Measurements from ENCODE around the gene WDR53.
"Not testable (repeated sequence)": the region's sequence is repeated elsewhere in the genome, so short reads cannot be mapped to it uniquely, and the experiment has no call there.

The WDR53 gene

DNA sequence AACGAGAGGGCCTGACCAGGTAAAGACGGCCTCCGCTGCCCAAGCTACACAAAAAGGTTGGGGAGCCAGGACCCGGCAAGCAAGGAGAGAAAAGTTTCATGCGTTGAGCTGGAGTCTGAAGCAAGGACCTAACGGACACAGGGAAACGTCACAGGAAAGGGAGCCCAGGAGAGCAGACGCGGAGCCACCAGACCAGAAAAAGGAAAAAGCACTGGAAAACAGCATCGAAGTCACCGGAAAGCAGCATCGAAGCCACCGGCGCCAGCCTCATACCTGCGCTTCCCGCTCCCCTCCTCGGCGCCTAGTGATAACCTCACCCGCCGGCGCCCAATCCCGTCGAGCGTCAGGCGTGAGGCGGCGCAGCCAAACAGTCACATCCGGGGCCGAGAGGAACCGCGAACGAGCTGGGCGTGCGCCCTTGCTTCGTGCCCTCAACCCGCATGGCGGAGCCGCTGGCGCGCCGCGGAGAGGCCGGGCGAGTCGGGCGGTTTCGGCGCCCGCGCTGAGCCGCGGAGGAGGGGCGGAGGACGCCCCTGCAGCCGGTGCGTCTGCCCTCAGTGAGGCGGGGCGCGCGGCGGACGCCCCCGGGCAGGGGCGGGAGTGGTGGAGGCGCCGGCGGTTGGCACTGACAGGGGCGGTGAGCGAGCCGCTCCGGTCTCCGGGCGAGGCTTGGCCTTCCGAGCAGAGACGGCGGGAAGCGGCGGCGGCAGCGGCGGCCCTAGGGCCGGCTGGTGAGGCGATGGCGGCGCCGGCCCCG, at the start of gene WDR53, which contains the start of gene FBXO45:
Gene WDR53, minus strand, starts transcription at position 309 of the 757 bp plus-strand sequence. CDS start 7,079 bp downstream, outside the sequence.
Gene FBXO45, plus strand, starts transcription at position 415 of the 757 bp plus-strand sequence. Its CDS starts 325 bp downstream, at position 740.
- DNase-seq: peak; percentile 96

DNA sequence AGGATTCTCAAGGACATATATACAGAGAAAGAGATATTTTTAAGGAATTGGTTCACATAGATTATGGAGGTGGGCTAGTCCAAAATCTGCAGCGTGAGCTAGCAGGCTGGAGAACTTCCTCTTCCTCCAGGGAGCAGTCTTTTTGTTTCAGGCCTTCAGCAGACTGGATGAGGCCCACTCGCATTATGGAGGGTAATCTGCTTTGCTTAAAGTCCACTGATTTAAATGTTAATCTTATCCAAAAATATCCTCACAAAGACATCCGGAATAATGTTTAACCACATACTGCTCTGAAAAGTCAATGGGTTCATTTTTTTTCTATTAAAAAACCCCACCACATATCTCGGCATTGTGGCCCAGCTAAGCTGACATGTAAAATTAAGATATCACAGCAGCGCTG, 48.9 kb upstream of the WDR53 start:
- DNase-seq: no peak

DNA sequence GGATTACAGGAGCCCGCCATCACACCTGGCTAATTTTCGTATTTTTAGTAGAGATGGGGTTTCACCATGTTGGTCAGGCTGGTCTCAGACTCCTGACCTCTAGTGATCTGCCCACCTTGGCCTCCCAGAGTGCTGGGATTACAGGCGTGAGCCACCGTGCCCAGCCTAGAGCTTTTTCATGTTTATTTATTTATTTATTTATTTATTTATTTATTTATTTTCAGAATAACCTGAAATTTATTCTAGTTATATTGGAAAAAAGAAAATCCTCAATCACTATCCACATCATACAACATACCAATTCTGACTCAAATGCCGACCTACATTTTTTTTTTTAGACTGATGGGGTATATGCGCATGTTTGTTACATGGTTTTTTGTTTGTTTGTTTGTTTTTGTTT, 46.9 kb upstream of the WDR53 start:
- DNase-seq: not testable (repeated sequence)

DNA sequence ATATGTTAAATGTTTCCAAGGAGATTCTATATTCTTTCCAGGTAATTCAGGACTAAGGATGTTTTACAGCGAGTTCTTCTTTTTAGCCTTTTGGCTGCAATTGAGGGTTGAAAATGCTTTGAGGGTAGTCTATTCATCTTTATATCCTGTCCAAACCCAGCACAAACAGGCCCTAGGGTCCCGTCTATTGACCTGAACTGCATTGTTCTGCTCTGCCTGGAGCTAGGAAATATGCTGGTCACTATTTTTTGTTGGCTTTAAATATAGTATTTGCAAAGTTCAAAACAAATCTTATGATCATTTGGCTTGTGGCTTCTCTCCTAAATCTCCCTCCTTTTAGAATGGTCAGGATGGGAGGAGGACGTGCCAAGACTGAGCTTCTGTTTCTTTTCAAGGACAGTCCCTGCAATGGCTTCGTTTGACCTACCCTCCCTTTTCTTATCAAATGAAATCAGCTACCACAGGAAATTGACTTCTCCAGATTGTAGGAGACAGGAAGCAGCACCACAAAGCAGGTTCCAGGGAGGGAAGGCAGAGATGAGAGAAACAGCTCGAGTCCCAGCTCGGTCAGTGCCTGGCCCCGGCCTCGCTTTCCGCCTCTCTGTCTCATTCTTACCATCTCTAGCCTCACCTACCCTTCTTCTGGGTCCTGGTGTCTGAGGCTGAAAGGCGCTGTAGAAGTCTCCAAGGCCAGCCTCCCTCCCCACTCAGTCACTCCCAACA, 43.6 kb upstream of the WDR53 start:
- DNase-seq: no peak

DNA sequence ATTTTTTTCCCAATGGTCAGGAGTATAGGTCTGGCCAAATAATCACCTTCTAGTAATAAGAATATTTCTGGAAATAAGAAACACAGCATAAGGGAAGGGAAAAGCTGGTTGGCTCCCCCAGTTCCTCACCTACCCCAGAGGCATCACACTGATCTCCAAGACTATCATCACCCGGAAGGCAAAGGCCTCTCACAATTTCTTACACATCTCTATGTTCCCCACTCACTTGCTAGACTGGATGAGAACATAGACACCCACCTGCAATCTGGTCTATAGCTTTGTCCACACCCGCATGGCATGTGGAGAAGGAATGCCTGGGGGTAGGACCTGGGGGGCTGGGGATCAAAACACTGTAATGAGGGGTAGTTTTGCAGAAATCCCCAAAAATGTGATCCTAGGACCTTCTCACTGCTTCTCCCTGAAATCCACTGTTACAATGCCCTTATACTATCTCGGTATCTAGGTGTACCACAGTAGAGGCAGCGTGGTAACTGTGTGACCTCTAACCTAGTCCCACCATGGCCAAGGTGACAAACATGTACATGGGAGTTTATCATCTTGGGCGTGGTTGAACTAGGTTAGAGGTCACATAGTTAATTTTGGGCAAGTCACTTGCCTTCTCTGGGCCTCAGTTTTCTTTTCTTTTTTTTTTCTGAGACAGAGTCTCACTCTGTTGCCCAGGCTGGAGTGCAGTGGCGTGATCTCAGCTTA, 41.6 kb upstream of the WDR53 start:
- no peak for DNase-seq

DNA sequence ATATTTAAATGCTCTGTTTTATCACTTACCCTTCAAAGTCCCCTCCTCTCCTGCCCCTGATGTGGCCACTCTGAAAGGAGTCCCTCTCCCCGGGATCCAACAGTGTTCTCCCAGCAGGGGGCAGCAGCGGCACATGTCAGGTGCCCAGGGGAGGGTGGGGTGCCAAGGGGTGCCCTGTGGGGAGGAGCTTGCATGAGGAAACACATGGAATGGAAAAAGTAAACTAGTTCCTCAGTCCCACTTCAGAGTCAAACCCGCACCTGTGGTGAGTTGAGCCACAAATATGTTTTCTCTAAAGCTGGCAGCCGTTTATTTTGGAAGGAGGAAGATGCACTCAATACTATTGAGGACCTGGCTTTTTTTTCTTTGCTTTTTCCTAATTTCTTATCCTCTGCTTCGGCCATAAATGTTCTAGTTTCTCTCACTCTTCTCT, 41.0 kb upstream of the WDR53 start:
- peak; percentile 83 for DNase-seq

DNA sequence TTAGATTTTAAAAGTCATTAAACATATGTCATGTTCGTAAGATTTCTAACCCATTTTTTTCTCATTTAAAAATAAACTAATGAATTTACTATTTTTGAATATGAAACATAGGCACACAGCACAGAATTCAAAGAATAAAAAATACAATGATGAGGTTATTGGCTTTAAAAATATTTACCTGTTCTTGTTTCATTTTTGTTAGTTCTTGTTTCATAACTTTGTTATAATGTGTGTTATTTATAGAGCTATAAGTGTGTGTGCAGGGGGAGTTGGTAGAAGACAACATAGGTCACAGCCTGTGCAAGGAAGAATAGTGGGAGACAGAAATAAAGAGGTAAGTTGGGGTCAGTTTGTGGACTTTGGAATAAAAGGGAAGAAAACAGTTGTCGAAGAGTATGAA, 40.3 kb upstream of the WDR53 start:
- DNase-seq: no peak

DNA sequence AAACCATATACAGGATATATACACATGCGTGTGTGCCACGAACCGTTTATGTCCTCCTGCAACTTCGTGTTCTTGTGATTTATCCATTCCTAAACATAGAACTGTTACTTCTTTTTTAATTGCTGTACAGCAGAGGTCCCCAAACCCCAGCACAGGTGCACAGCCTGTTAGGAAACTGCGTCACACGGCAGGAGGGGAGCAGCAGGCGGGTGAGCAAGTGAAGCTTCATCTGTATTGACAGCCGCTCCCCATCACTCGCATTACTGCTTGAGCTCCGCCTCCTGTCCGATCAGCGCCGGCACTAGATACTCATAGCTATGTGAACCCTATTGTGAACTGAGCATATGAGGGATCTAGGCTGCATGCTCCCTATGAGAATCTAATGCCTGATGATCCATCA, 36.2 kb upstream of the WDR53 start:
- DNase-seq: no peak

DNA sequence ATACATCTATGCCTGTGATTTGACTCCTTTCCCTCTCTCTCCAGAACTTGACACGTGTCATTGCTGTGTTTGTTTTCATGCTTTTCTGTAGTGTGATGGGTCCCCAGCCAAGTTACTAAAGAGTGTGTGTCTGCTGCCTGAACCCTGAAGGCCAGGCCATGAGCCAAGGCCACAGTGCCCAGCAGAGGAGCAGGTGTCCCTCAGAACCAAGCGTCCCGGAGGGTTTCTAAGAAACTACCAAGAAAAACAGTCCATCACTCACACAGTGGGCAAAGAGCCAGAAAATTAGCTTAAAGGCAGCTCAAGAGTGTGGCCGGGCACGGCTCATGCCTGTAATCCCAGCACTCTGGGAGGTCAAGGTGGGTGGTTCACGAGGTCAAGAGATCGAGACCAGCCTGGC, 35.3 kb upstream of the WDR53 start:
- DNase-seq: no peak

DNA sequence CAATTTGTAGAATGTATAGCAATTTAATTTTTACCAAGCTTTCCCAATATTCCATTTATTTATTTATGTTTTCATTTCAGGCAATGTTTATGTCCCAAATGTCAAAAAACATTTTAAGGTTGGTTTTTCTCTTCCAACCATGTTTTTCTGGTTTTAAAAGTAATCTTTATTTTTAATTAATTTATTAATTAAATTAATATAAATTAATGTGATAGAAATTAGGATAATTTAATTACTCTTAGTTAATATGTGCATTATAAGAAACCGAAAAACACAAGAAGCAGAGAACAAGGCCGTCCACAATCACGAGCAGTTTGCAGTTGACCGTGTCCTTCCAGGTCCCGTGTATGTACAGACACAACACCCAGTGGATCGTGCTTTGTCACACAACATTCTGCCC, 34.3 kb upstream of the WDR53 start:
- DNase-seq: no peak

DNA sequence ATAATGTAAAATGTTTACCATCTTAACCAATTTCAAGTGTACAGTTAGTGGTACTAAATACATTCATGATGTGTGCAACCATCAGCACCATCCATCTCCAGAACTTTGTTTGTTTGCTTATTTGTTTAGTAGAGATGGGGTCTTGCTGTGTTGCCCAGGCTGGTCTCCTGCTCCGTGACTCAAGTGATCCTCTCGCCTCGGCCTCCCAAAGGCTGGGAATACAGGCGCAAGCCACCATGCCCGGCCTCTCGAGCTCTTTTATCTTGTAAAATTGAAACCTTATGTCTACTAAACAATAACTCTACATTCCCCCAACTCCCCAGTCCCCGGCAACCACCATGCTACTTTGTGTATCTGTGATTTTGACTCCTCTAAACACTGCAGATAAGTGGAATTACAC, 32.0 kb upstream of the WDR53 start:
- DNase-seq: no peak

DNA sequence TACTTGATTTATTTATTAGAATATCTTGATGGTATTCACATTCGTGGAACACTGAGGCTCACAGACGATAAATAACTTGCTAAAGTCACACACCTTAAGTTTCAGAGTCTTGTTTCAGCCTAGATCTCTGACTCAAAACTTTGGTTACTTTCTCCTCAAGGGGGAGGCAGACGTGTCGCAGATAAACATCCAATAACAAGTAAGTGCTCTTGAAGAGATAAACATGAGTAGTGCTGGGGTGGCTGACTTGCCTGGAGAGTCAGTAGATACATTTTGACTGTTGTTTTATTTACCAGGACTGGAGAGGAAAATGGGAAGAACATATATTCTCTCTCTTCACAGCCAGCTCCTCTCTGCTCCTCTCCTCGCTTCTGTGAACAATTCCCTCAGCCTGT, 31.4 kb upstream of the WDR53 start:
- no peak for DNase-seq

DNA sequence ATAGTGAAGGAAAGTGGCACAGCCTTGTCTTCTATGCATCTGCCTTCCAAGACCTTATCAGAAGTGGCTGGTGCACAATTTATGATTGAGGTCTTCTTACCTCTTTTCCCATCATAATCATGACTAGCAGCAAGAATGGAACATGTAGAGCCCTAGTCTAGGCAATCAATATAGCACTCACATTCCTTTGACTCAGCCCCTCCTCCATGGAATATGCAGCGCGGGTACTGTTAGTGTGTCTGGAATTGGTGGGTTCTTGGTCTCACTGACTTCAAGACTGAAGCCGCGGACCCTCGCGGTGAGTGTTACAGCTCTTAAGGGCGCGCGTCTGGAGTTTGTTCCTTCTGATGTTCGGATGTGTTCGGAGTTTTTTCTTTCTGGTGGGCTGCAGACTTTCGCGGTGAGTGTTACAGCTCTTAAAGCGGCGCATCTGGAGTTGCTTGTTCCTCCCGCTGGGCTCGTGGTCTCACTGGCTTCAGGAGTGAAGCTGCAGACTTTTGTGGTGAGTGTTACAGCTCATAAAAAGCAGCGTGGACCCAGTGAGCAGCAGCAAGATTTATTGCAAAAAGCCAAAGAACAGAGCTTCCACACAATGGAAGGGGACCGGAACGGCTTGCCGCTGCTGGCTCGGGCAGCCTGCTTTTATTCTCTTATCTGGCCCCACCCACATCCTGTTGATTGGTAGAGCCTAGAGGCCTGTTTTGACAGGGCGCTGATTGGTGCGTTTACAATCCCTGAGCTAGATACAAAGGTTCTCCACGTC, 29.8 kb upstream of the WDR53 start:
- DNase-seq: peak; percentile 21

DNA sequence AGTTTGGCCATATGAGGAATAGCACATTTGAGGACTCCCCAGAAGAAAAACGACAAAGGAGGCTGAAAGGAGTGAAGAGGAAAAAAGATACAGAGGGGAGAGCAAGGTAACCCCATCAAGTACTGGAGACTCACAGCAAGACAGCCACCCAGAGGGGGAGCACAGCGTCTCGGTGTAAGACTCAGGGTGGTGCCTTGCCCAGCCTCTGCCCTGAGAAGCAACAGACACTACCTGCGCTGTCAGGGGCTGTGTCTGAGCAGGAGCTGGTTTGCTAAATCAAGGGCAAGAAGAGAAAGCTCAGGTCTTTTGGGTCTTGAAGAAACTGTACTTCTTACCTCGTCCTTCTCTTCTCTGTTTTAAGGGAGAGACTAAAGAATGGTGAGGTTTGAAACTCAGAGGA, 28.0 kb upstream of the WDR53 start:
- DNase-seq: no peak

DNA sequence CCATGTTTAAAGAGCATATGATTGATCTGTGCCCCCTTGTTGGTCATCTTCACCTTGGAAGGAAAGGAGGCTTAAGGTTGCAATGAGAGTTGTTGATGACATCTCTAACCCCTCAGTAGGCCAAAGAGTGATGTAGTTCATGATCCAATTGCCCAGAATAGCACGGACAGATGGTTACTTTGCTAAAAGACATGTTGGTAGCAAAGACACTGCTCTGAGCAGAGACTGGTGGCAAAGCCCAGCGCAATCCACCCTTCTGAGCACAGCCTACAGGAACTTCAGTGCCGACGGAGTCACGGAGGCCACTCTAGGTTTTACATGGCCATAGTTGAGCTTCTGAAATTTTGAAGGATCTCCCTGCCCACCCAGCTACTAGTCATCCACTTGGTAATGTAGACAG, 21.9 kb upstream of the WDR53 start:
- no peak for DNase-seq

DNA sequence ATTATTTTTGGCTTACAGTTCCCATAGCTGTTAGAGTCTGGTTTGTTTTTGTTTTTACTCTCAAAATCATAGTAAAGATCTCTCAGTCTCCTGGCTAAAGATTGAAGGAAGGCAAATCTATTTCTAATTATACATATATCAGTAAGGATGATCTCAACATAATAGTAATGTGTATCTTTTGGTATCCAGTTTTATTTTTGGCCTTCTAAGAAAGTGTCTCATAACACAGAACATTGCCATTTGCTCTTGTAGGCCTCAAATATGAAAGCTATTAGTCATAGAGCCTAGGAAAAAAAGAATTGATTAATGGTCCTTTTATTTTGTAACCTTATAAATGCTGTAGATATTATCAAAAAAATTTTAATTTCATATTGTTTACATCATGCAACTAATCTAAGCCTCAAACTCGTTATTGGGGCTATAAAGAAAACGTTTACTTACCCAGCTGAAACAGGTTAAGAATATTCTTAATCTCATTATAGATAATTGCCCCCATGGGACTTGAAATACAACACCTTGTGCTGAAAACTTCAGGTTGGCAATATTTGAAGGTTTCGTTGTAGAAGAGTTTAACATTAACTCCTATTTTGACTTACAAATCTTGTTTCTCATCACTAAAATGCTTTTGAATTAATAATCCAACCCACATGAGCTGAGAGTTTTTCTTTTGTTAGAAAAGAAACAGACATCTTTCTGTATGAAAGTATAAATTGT, 16.8 kb upstream of the WDR53 start:
- DNase-seq: no peak

DNA sequence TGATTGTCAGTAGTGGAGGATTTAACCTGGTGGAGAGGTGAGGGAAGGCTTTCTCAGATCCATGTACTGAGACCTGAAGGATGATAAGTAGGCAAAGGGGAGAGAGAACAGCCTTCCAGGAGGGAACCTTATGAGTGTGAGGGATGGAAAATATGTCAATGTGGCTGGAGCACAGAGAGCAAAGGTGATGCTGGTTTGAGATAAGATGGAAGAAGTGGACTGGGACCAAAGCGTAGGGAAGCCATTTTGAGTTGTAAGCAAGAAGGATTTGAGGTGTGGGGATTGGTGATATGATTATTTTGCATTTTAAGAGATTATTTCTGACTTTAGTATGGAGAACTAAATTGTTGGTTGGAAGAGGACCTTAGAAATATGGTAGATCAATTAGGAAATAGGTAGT, 4.0 kb upstream of the WDR53 start:
- DNase-seq: no peak

DNA sequence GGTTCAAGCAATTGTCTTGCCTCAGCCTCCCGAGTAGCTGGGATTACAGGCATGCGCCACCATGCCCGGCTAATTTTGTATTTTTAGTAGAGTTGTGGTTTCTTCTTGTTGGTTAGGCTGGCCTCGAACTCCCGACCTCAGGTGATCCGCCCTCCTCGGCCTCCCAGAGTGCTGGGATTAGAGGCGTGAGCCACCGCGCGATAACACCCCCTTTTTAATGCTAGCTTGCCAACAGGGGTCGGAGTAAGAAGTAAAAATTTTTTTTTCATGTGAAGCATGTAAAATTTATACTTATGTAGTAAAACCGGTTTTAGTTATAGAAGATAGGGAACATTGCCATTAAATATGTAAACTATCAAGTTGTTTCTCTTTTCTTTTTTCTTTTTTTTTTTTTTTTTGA, 2.0 kb upstream of the WDR53 start:
- not testable (repeated sequence) for DNase-seq

DNA sequence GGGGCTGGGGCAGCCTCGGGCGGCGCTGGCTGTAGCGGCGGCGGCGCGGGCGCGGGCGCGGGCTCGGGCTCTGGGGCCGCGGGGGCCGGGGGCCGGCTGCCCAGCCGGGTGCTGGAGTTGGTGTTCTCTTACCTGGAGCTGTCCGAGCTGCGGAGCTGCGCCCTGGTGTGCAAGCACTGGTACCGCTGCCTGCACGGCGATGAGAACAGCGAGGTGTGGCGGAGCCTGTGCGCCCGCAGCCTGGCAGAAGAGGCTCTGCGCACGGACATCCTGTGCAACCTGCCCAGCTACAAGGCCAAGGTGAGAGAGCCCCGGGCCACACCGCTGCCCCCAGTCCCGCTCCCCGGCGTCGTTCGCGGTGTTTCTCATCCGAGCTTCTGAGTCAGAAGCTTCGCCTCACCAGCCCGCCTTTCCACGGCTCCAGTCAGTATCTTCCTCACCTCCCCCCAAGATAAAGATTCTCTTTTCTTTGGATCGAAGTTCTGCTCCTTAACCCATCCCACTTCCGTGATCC, 706 bp upstream of the WDR53 start:
- peak; percentile 35 for DNase-seq

DNA sequence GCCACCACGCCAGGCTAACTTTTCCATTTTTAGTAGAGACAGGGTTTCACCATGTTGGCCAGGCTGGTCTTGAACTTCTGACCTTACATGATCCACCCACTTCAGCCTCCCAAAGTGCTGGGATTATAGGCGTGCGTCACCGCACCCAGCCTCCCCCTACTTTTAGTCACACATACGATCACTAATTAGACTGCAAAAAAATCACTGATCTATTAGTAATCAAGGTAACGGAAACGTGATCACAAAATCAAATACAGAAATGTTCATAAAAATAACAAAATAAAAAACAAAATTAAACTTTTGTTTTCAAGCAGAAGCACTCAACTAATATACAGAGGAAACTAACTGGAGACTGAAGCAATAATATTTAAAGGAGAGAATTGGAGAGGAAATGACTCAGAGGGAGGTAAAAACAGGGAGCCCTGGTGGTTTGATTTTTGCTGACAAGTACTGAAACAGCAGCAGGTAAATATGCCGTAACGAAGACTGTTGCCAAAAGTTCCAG, 4.6 kb downstream of the WDR53 start:
- peak; percentile 29 for DNase-seq

DNA sequence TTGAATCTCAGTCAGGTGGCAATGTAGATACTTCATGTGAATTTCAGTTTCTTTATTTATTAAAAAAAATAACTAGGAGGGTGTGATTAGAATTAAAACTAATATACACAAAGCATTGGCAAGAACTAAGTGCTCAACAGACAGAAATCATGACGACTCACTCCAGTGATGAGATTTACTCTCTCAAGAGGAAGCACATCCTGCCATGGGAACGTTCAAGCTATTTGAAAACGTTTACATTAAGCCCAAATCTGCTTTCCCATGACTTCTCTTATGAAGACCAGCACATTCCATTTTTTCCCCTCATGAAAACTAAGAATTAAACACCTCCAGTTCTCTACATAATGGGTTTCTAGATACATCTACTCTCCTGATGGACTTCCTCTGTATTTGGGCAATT, 8.5 kb downstream of the WDR53 start:
- peak; percentile 52 for DNase-seq

DNA sequence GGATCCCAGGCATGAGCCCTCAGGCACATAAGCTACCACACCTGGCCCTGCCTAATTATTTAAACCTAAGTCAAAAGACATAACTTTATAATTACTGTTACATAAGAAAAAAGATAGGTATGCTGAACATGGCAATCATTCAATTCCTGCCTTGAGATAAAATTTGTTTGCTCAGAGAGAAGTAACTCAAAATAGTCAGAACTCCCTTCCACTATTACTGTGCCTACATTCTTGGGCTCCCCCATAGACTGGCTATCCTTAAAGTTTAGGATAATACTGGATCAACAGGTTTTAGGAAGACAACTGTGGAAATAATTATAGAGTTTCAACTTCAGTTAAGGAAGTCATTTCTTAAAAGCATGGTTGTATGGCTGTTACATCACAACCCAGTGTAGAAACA, 9.9 kb downstream of the WDR53 start:
- no peak for DNase-seq
